Ascending aorta (tissue), 2 donors: ENCODE results near the gene LINC00305. TPM values are rescaled to one million over a fixed set of nuclear protein-coding genes. Genes with fewer than 3 reads are reported as not detected.

Experiments used
- DNase-seq, 2 donors: peaks; one replicate each; pipeline ENCODE4 v3.0.0-alpha.2; 2019; ENCODE audit warnings: low spot score in 2 of 2
- H3K27ac ChIP-seq, 2 donors: fragments of 200-600 bp; sonication (generic); one replicate each; pipeline ENCODE4 v1.5.1; 2016 to 2017; ENCODE audit warnings: mild to moderate bottlenecking in 1 of 2
- H3K27me3 ChIP-seq: fragments of 200-600 bp; sonication (generic); one replicate; pipeline ENCODE4 v1.5.1; 2017
- H3K36me3 ChIP-seq, 2 donors: fragments of 200-600 bp; sonication (generic); one replicate each; pipeline ENCODE4 v1.5.1; 2016
- H3K4me1 ChIP-seq, 2 donors: fragments of 200-600 bp; sonication (generic); one replicate each; pipeline ENCODE4 v1.5.1; 2016 to 2017; ENCODE audit warnings: mild to moderate bottlenecking in 1 of 2
- H3K4me3 ChIP-seq, 2 donors: fragments of 200-600 bp; sonication (generic); one replicate each; pipeline ENCODE4 v1.5.1; 2016 to 2017; ENCODE audit warnings: mild to moderate bottlenecking in 1 of 2
- H3K9me3 ChIP-seq, 2 donors: fragments of 200-600 bp; sonication (generic); one replicate each; pipeline ENCODE4 v1.5.1; 2016
- intact Hi-C: fragments of 100-400 bp; cut with DNase I; formaldehyde crosslinking; loops from one replicate; pipeline ENCODE4 v1.15.1; 2023
- total RNA-seq: library from RNA; depleted of rRNA; stranded (reverse); fragments of >200 nt; gene quantifications from one replicate; pipeline ENCODE4 v1.1.0, GENCODE V29; 2016
- TF ChIP-seq, protein P1 (sequence below), 3 experiments: fragments of 200-600 bp in 2 of 3; fragments of 450-650 bp in 1 of 3; sonication (generic) in 2 of 3; IDR thresholded peaks; one replicate each; pipeline ENCODE4 v1.5.1; 2016 to 2019; ENCODE audit warnings: antibody characterized with exemption in 3 of 3, mild to moderate bottlenecking in 1 of 3, moderate library complexity in 1 of 3

The LINC00305 gene
- total RNA-seq, 1 donor from 2014 or later: not detected

DNA sequence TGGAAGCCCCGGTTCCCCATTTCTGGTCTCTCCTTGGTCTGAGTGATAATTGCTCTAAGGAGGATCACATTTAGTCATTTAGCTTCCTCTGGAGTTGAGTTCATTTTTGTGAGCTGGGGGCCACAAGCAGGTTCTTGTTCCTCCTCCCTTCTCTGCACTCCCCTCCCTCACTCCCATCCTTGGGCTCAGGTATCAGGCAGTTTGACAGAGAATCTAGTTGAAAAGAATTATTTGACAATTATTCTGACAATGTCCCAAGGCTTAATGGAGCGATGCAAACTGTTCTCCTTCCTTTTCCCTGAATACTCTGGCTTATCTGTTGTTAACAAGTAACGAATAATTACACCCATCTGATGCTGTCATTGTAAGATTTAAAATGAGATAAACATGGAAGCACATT lies 117.5 kb downstream of the LINC00305 start:
- H3K27me3 ChIP-seq: no peaks in the 10 kb centered on the region
- H3K9me3 ChIP-seq: no peaks in the 10 kb centered on the region
- no peaks in the 10 kb centered on the region for H3K36me3 ChIP-seq
- no peaks in the 10 kb centered on the region for H3K4me1 ChIP-seq
- no peak for DNase-seq
- no peak overlapping the region for H3K27ac ChIP-seq
- H3K4me3 ChIP-seq: no peak overlapping the region
- TF ChIP-seq, protein P1, sequence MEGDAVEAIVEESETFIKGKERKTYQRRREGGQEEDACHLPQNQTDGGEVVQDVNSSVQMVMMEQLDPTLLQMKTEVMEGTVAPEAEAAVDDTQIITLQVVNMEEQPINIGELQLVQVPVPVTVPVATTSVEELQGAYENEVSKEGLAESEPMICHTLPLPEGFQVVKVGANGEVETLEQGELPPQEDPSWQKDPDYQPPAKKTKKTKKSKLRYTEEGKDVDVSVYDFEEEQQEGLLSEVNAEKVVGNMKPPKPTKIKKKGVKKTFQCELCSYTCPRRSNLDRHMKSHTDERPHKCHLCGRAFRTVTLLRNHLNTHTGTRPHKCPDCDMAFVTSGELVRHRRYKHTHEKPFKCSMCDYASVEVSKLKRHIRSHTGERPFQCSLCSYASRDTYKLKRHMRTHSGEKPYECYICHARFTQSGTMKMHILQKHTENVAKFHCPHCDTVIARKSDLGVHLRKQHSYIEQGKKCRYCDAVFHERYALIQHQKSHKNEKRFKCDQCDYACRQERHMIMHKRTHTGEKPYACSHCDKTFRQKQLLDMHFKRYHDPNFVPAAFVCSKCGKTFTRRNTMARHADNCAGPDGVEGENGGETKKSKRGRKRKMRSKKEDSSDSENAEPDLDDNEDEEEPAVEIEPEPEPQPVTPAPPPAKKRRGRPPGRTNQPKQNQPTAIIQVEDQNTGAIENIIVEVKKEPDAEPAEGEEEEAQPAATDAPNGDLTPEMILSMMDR (IDR thresholded peaks at IDR 0.05): no peak
- intact Hi-C loops: no loop called here

Other genes starting within 250 kb of the LINC00305 start
- not detected for gene SERPINB10, start 241.1 kb downstream of the LINC00305 start, total RNA-seq
- gene HMSD, start 199.8 kb downstream of the LINC00305 start, total RNA-seq: not detected
- 4.5 TPM for gene SERPINB8, start 179.0 kb downstream of the LINC00305 start, total RNA-seq